K562 (cell line): ENCODE measurements around the gene CREB3L4. TPM values are rescaled to one million over a fixed set of nuclear protein-coding genes. Genes with fewer than 3 reads are reported as not detected.

Experiments
- CBX5 ChIP-seq: IDR thresholded peaks from 2 replicates; pipeline ENCODE4 v1.6.1; 2014; ENCODE audit warnings: low read depth, borderline replicate concordance
- FOSL1 ChIP-seq: fragments of 200-800 bp; sonication (Bioruptor generic); conservative IDR thresholded peaks from 2 replicates; pipeline ENCODE4 v1.6.1; 2016; ENCODE audit warnings: missing genetic modification characterization, missing compliant biosample characterization
- HBP1 ChIP-seq: fragments of 450-650 bp; formaldehyde crosslinking; IDR thresholded peaks from 2 replicates; pipeline ENCODE4 v1.4.0; 2022; ENCODE audit warnings: missing genetic modification characterization
- KLF6 ChIP-seq: fragments of 250-450 bp; sonication (Bioruptor Pico); IDR thresholded peaks from 2 replicates; pipeline ENCODE4 v1.4.0; 2020; ENCODE audit warnings: mild to moderate bottlenecking, moderate library complexity, borderline replicate concordance
- MEIS2 ChIP-seq: fragments of 450-650 bp; IDR thresholded peaks from 2 replicates; pipeline ENCODE4 v1.6.1; 2014; ENCODE audit warnings: mild to moderate bottlenecking; ENCODE audit not compliant: partially characterized antibody
- MYBL2 ChIP-seq, 2 experiments: fragments of 450-650 bp in 1 of 2; sonication (generic) in 1 of 2; formaldehyde crosslinking in 1 of 2; IDR thresholded peaks; 2 replicates each; pipeline versions ENCODE4 v1.6.1 to v1.8.1; 2017 to 2022; ENCODE audit warnings: borderline replicate concordance in 1 of 2, inconsistent platforms in 1 of 2, low read depth in 1 of 2, mild to moderate bottlenecking in 1 of 2, missing genetic modification reagents in 1 of 2, moderate library complexity in 1 of 2
- NR2C1 ChIP-seq, 2 experiments: fragments of 450-650 bp; IDR thresholded peaks; 2 replicates each; pipeline ENCODE4 v1.6.1; 2017; ENCODE audit warnings: mild to moderate bottlenecking in 2 of 2, antibody characterized with exemption in 1 of 2, inconsistent platforms in 1 of 2, missing compliant biosample characterization in 1 of 2, missing genetic modification characterization in 1 of 2
- RB1 ChIP-seq: fragments of 450-650 bp; IDR thresholded peaks from 2 replicates; pipeline ENCODE4 v1.6.1; 2017; ENCODE audit warnings: low read depth, mild to moderate bottlenecking
- RBM15 ChIP-seq: fragments of 200-400 bp; formaldehyde crosslinking; IDR thresholded peaks from 2 replicates; pipeline ENCODE4 v1.6.1; 2018; ENCODE audit warnings: mild to moderate bottlenecking, low read length, moderate library complexity; ENCODE audit not compliant: insufficient read depth
- SMARCC2 ChIP-seq: fragments of 450-650 bp; IDR thresholded peaks from 2 replicates; pipeline ENCODE4 v1.6.1; 2017; ENCODE audit warnings: antibody characterized with exemption, moderate library complexity, mild to moderate bottlenecking, low read depth
- SMC3 ChIP-seq: conservative IDR thresholded peaks from 2 replicates; pipeline ENCODE4 v1.6.1; 2011; ENCODE audit warnings: low read depth, low read length, improper control_type of control experiment; ENCODE audit not compliant: insufficient read depth
- TBL1XR1 ChIP-seq, 2 experiments: IDR thresholded peaks; 2 replicates each; pipeline ENCODE4 v1.6.1; 2012; ENCODE audit warnings: improper control_type of control experiment in 2 of 2, low read length in 2 of 2, mild to moderate bottlenecking in 1 of 2
- ZMIZ1 ChIP-seq, 2 experiments: fragments of 150-350 bp in 1 of 2; IDR thresholded peaks; 2 replicates each; pipeline ENCODE4 v1.6.1; 2012 to 2016; ENCODE audit warnings: low read depth in 2 of 2, low read length in 2 of 2, mild to moderate bottlenecking in 1 of 2, moderate library complexity in 1 of 2
- ZNF165 ChIP-seq: fragments of 250-450 bp; sonication (Bioruptor Pico); IDR thresholded peaks from 2 replicates; pipeline ENCODE4 v1.4.0; 2020; ENCODE audit warnings: borderline replicate concordance
- ZNF23 ChIP-seq: fragments of 250-450 bp; sonication (Bioruptor Pico); IDR thresholded peaks from 2 replicates; pipeline ENCODE4 v1.4.0; 2020; ENCODE audit warnings: mild to moderate bottlenecking
- ZNF280A ChIP-seq: fragments of 450-650 bp; IDR thresholded peaks from 2 replicates; pipeline ENCODE4 v1.6.1; 2018; ENCODE audit warnings: mild to moderate bottlenecking, low read depth; ENCODE audit not compliant: partially characterized antibody
- ZNF316 ChIP-seq: fragments of 450-650 bp; IDR thresholded peaks from 2 replicates; pipeline ENCODE4 v1.6.1; 2016
- ZNF354B ChIP-seq: fragments of 250-450 bp; sonication (Bioruptor Pico); IDR thresholded peaks from 2 replicates; pipeline ENCODE4 v1.4.0; 2020
- ZNF41 ChIP-seq: fragments of 250-450 bp; sonication (Bioruptor Pico); conservative IDR thresholded peaks from 2 replicates; pipeline ENCODE4 v1.4.0; 2020; ENCODE audit warnings: mild to moderate bottlenecking
- ZNF431 ChIP-seq: sonication (generic); formaldehyde crosslinking; IDR thresholded peaks from 2 replicates; pipeline ENCODE4 v1.8.0; 2022; ENCODE audit warnings: mild to moderate bottlenecking, missing genetic modification reagents
- polyA plus RNA-seq, 8 experiments: library from polyadenylated mRNA; depleted of rRNA in 4 of 8; stranded (reverse) in 5 of 8; unstranded in 3 of 8; fragments of >200 nt; fragmentation: Nextera tagmentation in 2 of 8; fragmentation: Illumina TruSeq in 1 of 8; extraction: Ambion mirVana in 2 of 8; extraction: Trizol in 1 of 8; gene quantifications; 2 replicates each; pipeline versions ENCODE4 v1.2.1 to v1.2.3, GENCODE V29; 2011 to 2014; ENCODE audit warnings: inconsistent platforms in 1 of 8, missing spikeins in 1 of 8
- total RNA-seq, 7 experiments: library from RNA; depleted of rRNA in 6 of 7; stranded (reverse); fragments of >200 nt in 6 of 7; fragmentation: Illumina TruSeq in 2 of 7; extraction: Trizol in 2 of 7; gene quantifications; 2 replicates each; pipeline versions ENCODE4 v1.2.1 to v1.2.3, GENCODE V29; 2011 to 2021; ENCODE audit warnings: low replicate concordance in 1 of 7

CREB3L4 gene
- total and polyA plus RNA-seq, 9 of the 15 experiments (the other 6 are each of a cell fraction or from before 2014, with no cell fraction given), result 9.9 to 18.6 (median 13.9) TPM

GRCh38 chr1:153967107-153967999, at the start of gene CREB3L4 (continued):
- TF ChIP-seq ZMIZ1 (IDR thresholded peaks at IDR 0.05; ENCODE audit: low read depth in 2 of 2, low read length in 2 of 2), result 0 out of 4 replicates have a peak, but pooled peaks of 1 of the 2 experiments have one; percentile 40
- no peak for TF ChIP-seq MYBL2 (IDR thresholded peaks at IDR 0.05; ENCODE audit: low read depth)
- TF ChIP-seq MYBL2 (CRISPR knock-in tag; IDR thresholded peaks at IDR 0.05; ENCODE audit: borderline replicate concordance), result no peak
- no peak for TF ChIP-seq ZNF41 (CRISPR knock-in tag)
- peak; percentile 17; the same call in 1 of the 2 replicates for TF ChIP-seq NR2C1 (IDR thresholded peaks at IDR 0.05)
- TF ChIP-seq NR2C1 (tag; IDR thresholded peaks at IDR 0.05), result peak; percentile 77
- TF ChIP-seq ZNF431, result no peak
- no peak for TF ChIP-seq ZNF280A
- TF ChIP-seq ZNF354B (CRISPR knock-in tag), result no peak
- peak; percentile 40; the same call in 1 of the 2 replicates for TF ChIP-seq FOSL1
- no peak for TF ChIP-seq RBM15
- TF ChIP-seq ZNF316, result no peak
- TF ChIP-seq ZNF165 (CRISPR knock-in tag), result no peak
- TF ChIP-seq RB1, result peak; percentile 84
- 0 out of 2 replicates have a peak, but pooled peaks have one; percentile 14 for TF ChIP-seq SMARCC2
- TF ChIP-seq KLF6, result no peak
- 0 out of 2 replicates have a peak, but pooled peaks have one; percentile 60 for TF ChIP-seq HBP1 (CRISPR knock-in tag)
- no peak for TF ChIP-seq MEIS2
- 0 out of 4 replicates have a peak, but pooled peaks of 1 of the 2 experiments have one; percentile 17 for TF ChIP-seq TBL1XR1 (IDR thresholded peaks at IDR 0.05; ENCODE audit: low read length in 2 of 2)
- no peak for TF ChIP-seq SMC3
- no peak for TF ChIP-seq ZNF23 (CRISPR knock-in tag)
- TF ChIP-seq CBX5, result no peak
